ENCODE results near the gene NOG.

Gene NOG

GRCh38 chr17:56636265-56636664 lies 42.8 kb downstream of the NOG start:
- no peak for DNase-seq (ENCODE audit: low spot score)

- DNase-seq (ENCODE audit: low spot score): no peak
Measured at GRCh38 chr17:56637254-56637653, 43.8 kb downstream of the NOG start.

- DNase-seq (ENCODE audit: low spot score): no peak
Measured at GRCh38 chr17:56638591-56639051, 45.1 kb downstream of the NOG start.

- DNase-seq (ENCODE audit: low spot score): no peak
Measured at GRCh38 chr17:56639517-56639916, 46.0 kb downstream of the NOG start.

GRCh38 chr17:56640116-56640515 lies 46.6 kb downstream of the NOG start:
- no peak for DNase-seq (ENCODE audit: low spot score)

- no peak for DNase-seq (ENCODE audit: low spot score)
Measured at GRCh38 chr17:56641373-56641772, 47.9 kb downstream of the NOG start.

GRCh38 chr17:56641894-56642293 lies 48.4 kb downstream of the NOG start:
- no peak for DNase-seq (ENCODE audit: low spot score)

- no peak for DNase-seq (ENCODE audit: low spot score)
Measured at GRCh38 chr17:56642424-56642823, 48.9 kb downstream of the NOG start.
